Breast epithelium (tissue), 4 donors: ENCODE measurements around the gene BRAF. TPM values are rescaled to one million over a fixed set of nuclear protein-coding genes. Genes with fewer than 3 reads are reported as not detected.

Experiments used
- DNase-seq, 2 donors: peaks; one replicate each; pipeline ENCODE4 v3.0.0-alpha.2; 2019; ENCODE audit warnings: low spot score in 2 of 2
- H3K27ac ChIP-seq, 2 donors: fragments of 200-600 bp; sonication (generic) in 1 of 2; one replicate each; pipeline ENCODE4 v1.5.1; 2016 to 2019; ENCODE audit warnings: mild to moderate bottlenecking in 1 of 2
- H3K27me3 ChIP-seq, 2 donors: fragments of 200-600 bp; sonication (generic) in 1 of 2; one replicate each; pipeline versions ENCODE4 v1.5.1 to v1.6.0; 2017 to 2019; ENCODE audit warnings: control low read depth in 1 of 2, mild to moderate bottlenecking in 1 of 2
- H3K36me3 ChIP-seq: fragments of 200-600 bp; one replicate; pipeline ENCODE4 v1.5.1; 2019
- H3K4me1 ChIP-seq, 2 donors: fragments of 200-600 bp; sonication (generic); one replicate each; pipeline ENCODE4 v1.5.1; 2016 to 2019; ENCODE audit warnings: control low read depth in 1 of 2
- H3K4me3 ChIP-seq, 3 donors: fragments of 200-600 bp; sonication (generic); 1 replicate in 2 of 3; 2 replicates in 1 of 3; pipeline ENCODE4 v1.5.1; 2016 to 2019; ENCODE audit warnings: mild to moderate bottlenecking in 3 of 3, moderate library complexity in 2 of 3
- H3K9me3 ChIP-seq, 2 donors: fragments of 200-600 bp; sonication (generic) in 1 of 2; one replicate each; pipeline ENCODE4 v1.5.1; 2016 to 2019; ENCODE audit warnings: control low read depth in 1 of 2
- CTCF ChIP-seq, 3 donors: fragments of 450-650 bp; IDR thresholded peaks; one replicate each; pipeline ENCODE4 v1.5.1; 2016 to 2017; ENCODE audit warnings: antibody characterized with exemption in 3 of 3, mild to moderate bottlenecking in 3 of 3, moderate library complexity in 3 of 3
- POLR2A ChIP-seq: fragments of 450-650 bp; IDR thresholded peaks from one replicate; pipeline ENCODE4 v1.6.1; 2016; ENCODE audit warnings: antibody characterized with exemption, mild to moderate bottlenecking, moderate library complexity
- POLR2AphosphoS5 ChIP-seq, 3 donors: sonication (generic); formaldehyde crosslinking; IDR thresholded peaks; one replicate each; pipeline ENCODE4 v1.6.1; 2017; ENCODE audit warnings: antibody characterized with exemption in 3 of 3
- intact Hi-C: fragments of 100-400 bp; cut with DNase I; formaldehyde crosslinking; loops from one replicate; pipeline ENCODE4 v1.15.1; 2023; ENCODE audit warnings: low total_unique reads
- total RNA-seq, 3 donors: library from RNA; depleted of rRNA; stranded (reverse); fragments of >200 nt; gene quantifications; one replicate each; pipeline ENCODE4 v1.1.0, GENCODE V29; 2016

BRAF gene
- total RNA-seq, 3 donors from 2014 or later = 42.1 to 106 (median 64.9) TPM

- no peaks in the 10 kb centered on the region for H3K27me3 ChIP-seq
- H3K36me3 ChIP-seq = no peaks in the 10 kb centered on the region
- peak overlapping the region; percentile 77 to 99 (median 94) for H3K4me3 ChIP-seq
- intact Hi-C loops = no loop called here
- peak overlapping the region; percentile 94 to 100 for H3K27ac ChIP-seq
- TF ChIP-seq POLR2A (no peak), CTCF (IDR thresholded peaks at IDR 0.05) (peak; percentile 17 to 38 (median 20)), POLR2AphosphoS5 (IDR thresholded peaks at IDR 0.05) (peak; percentile 21 to 58 (median 29))
- DNase-seq = peak; percentile 60 to 70
- H3K4me1 ChIP-seq = no peaks in the 10 kb centered on the region
- H3K9me3 ChIP-seq = no peaks in the 10 kb centered on the region
Observed at GRCh38 chr7:140924019-140924820, 509 bp downstream of the BRAF start.

- no peaks in the 10 kb centered on the region for H3K9me3 ChIP-seq
- H3K36me3 ChIP-seq = no peaks in the 10 kb centered on the region
- no peak for DNase-seq
- H3K27me3 ChIP-seq = no peaks in the 10 kb centered on the region
- TF ChIP-seq POLR2AphosphoS5 (IDR thresholded peaks at IDR 0.05) (no peak), POLR2A (no peak), CTCF (IDR thresholded peaks at IDR 0.05) (no peak)
- peak overlapping the region; percentile 77 to 99 (median 94) for H3K4me3 ChIP-seq
- no peaks in the 10 kb centered on the region for H3K4me1 ChIP-seq
- intact Hi-C loops = no loop called here
- peak overlapping the region; percentile 94 to 100 for H3K27ac ChIP-seq
Observed at GRCh38 chr7:140923358-140924006, 1.2 kb downstream of the BRAF start.

- intact Hi-C loops = no loop called here
- H3K4me3 ChIP-seq = peak overlapping the region in 1 of 3 donors; percentile 94
- peak overlapping the region in 1 of 2 donors; percentile 100 for H3K27ac ChIP-seq
- no peak for TF ChIP-seq POLR2A
- TF ChIP-seq CTCF (IDR thresholded peaks at IDR 0.05) = no peak
- TF ChIP-seq POLR2AphosphoS5 (IDR thresholded peaks at IDR 0.05) = no peak
- H3K4me1 ChIP-seq = no peaks in the 10 kb centered on the region
- no peaks in the 10 kb centered on the region for H3K36me3 ChIP-seq
- H3K9me3 ChIP-seq = no peaks in the 10 kb centered on the region
- H3K27me3 ChIP-seq = no peaks in the 10 kb centered on the region
- DNase-seq = no peak
Observed at GRCh38 chr7:140922741-140923345, 1.9 kb downstream of the BRAF start.

- Histone ChIP-seq H3K27me3 (no peaks in the 10 kb centered on the region), H3K9me3 (no peaks in the 10 kb centered on the region), H3K4me1 (no peaks in the 10 kb centered on the region), H3K36me3 (no peaks in the 10 kb centered on the region), H3K4me3 (no peak overlapping the region), H3K27ac (no peak overlapping the region)
- intact Hi-C loops = no loop called here
- TF ChIP-seq CTCF (IDR thresholded peaks at IDR 0.05) (no peak), POLR2AphosphoS5 (IDR thresholded peaks at IDR 0.05) (no peak), POLR2A (no peak)
- no peak for DNase-seq
Observed at GRCh38 chr7:140920745-140921144, 4.0 kb downstream of the BRAF start.

GRCh38 chr7:140918236-140918635, 6.5 kb downstream of the BRAF start:
- Histone ChIP-seq H3K4me1 (no peaks in the 10 kb centered on the region), H3K9me3 (no peaks in the 10 kb centered on the region), H3K36me3 (no peaks in the 10 kb centered on the region), H3K27ac (no peak overlapping the region), H3K4me3 (no peak overlapping the region), H3K27me3 (no peaks in the 10 kb centered on the region)
- intact Hi-C loops = no loop called here
- TF ChIP-seq POLR2A (no peak), CTCF (IDR thresholded peaks at IDR 0.05) (no peak), POLR2AphosphoS5 (IDR thresholded peaks at IDR 0.05) (no peak)
- no peak for DNase-seq
